G401 (cell line): ENCODE data around the gene ESR1. TPM values are rescaled to one million over a fixed set of nuclear protein-coding genes. Genes with fewer than 3 reads are reported as not detected.
"Not testable (repeated sequence)": the region's sequence is repeated elsewhere in the genome, so short reads cannot be mapped to it uniquely, and the experiment has no call there.

Source experiments
- DNase-seq: peaks from one replicate; pipeline ENCODE4 v3.0.0-alpha.2; 2015; ENCODE audit warnings: low spot score
- in situ Hi-C: cut with HindIII; loops from 2 replicates; pipeline ENCODE4 v1.10.0; 2016; ENCODE audit warnings: low sequenced_read_pairs, mixed read lengths
- total RNA-seq: library from RNA; depleted of rRNA; stranded (reverse); fragments of >200 nt; shearing (Covaris generic); gene quantifications from 2 replicates; pipeline ENCODE4 v1.2.3, GENCODE V29; 2014

ESR1 gene
- total RNA-seq, 1 experiment from 2014 or later, result not detected

DNA sequence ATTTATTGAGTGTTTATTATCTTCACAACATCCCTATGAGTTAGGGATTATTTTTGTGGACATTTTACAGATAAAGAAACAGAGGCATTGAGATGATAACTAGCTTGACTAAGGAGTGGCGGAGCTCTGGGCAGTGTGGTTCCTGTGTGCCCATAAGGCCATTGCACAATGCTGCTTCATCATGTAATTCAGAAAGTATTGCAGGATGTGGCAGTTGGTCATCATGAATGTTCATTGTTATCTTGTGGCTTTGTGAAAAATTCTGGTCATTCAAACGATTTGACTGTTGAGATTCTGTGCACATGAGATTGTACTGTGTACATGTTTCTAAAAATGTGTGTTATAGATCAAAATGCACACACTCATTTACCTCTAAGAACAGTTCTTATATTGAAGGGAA, 150.8 kb downstream of the ESR1 start:
- in situ Hi-C loops, result no loop called here
- no peak for DNase-seq

DNA sequence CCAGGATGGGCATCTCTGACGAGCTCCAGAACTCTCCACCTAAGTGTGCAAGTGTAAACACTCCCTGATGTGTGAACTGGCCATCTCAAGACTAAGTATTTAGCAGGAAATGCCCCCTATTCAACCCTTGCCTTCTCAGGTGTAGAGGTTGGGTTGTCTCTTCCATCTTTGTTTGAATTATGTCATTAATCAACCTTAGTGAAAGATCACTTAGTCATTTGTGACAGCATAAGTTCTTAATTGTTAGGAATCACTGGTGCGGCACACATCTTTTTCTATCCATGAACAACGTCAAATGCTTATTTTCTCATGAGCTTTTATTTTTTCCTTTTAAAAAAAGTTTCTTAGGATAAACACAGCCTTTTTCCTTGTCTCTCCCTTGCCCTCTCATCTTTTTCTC, 151.6 kb downstream of the ESR1 start:
- DNase-seq, result no peak
- in situ Hi-C loops, result no loop called here

DNA sequence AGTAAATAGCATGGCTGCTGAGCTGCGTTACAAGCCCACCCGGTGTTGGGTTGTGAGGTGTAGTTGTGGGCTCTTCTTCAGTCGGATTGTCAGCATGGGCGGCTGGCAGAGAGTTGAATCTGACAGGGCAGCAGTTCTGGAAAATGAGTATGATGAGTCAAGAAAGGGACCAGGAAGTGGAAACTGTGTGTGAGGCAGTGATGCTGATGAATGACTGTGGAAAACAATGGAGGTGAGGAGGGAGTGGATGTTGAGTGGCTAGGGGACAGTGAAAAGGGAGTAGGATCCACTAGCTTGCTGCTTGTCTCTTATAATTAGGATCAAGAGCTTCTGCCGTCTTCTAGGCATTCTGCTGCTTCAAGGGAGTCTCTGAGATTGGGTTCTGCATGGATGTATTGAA, 154.3 kb downstream of the ESR1 start:
- in situ Hi-C loops, result no loop called here
- DNase-seq, result no peak

DNA sequence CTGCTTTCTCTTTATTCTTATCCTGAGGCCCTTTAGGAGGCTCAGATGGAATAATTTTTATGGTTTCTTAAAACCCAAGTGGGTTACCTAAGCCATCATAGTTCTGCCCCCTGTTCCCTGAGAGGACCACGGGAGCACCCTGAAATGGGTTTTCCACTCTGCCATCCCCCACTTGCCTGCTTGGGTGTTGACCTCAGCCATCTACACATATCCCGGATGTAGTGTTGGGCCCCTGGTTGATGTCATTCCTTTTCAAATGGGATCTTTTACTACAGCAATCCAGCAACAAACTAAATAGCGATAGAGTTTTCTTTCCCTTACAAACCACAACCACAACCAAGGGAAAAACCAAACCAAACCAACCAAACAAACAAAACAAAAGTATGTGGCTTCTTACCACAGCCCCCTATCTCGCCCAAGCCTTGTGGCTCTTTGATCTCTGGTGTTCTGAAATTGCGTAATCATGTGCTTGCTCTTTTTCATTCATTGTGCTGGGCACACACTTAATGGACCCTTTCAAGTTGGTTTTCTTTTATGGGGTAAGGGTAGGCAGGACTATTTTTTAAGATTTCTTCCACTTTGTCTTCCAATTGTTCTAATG, 154.9 kb downstream of the ESR1 start:
- in situ Hi-C loops, result no loop called here

DNA sequence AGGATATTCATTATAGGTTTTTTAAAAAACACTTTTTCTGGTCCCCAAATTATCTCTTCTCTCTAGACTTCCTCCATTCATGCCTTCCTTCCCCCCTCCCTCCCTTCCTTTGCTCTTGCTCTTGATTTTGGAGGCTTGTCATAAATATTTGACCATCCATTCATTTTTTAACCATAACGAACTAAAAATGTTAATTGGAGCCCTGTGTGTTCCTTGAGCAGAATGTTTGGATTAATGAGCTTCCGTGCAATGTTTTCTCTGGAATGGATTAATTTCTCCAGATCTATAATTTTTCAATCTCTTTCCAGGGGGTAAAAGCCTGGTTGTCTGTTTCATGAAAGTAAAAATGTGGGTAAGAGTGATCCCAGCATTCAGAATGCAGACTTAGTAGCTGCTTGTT, 155.5 kb downstream of the ESR1 start:
- DNase-seq, result no peak
- in situ Hi-C loops, result no loop called here

More for the DNA sequence above, 154.9 kb downstream of the ESR1 start:
- no peak for DNase-seq

DNA sequence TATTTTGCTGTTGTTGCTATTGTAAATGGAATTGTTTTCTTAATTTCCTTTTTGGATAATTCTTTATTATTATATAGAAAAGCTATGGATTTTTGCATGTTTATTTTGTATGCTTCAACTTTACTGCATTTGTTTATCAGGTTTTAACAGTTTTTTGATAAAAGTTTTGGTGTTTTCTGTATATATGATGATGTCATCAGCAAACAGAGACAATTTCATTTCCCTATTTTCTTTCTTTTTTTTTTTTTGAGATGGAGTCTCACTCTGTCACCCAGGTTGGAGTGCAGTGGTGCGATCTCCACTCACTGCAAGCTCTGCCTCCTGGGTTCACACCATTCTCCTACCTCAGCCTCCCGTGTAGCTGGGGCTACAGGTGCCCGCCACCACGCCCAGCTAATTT, 156.9 kb downstream of the ESR1 start:
- DNase-seq, in situ Hi-C loops: not testable (repeated sequence)

DNA sequence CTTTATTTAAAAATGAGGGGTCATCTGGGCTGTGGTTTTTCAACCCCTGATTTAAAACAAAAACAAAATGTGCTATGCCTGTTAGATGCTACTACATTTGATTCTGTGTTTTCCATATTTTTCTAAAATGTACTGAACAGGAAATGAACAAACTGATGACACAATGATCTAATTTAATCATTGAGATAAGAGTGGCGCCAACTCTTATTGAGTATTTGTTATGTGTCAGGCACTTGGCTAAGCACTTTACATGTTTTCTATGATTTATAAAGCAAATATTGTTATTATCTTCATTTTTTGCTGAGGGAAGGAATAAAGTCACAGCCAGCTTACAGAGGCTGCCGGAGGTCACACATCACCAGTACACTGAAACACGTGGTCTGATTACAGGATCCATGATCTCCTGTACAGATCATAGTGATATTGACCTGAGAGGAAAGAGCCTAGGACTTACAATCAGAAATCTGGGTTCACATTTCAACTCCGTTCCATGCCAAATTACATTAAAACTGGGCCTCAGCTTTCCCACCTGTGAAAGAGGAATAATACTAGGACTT, 166.7 kb downstream of the ESR1 start:
- in situ Hi-C loops, result no loop called here
- DNase-seq, result no peak

DNA sequence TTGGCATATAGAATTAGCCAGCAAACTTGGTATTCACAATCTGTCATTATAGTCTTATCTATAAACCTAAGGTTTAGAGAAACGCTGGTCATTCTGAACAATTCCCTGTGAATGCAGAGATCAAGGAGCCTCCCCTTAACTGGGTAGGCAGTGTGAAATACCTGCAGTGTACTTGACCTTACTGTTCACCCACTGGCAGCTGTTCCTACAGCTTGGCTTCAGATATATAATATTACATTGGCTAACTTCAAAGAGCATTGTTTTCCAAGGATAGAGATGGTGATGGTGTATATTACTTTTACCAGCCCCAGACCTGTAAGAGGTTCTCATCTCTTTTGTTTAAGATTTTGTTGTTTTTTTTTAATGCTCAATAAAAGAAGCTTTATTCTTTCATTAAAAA, 168.3 kb downstream of the ESR1 start:
- no peak for DNase-seq
- in situ Hi-C loops, result no loop called here

DNA sequence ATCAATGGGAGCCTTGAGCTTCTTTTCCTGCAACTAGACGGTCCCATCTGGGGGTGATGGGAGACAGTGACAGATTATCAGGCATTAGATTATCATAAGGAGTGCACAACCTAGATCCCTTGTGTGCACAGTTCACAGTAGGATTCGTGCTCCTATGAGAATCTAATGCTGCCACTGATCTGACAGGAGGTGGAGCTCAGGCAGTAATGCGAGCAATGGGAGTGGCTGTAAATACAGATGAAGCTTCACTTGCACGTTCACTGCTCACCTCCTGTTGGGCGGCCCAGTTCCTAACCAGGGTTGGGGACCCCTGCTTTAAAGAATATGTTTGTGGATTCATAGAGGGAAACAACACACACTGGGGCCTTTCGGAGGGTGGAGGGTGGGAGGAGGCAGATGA, 180.7 kb downstream of the ESR1 start:
- DNase-seq, in situ Hi-C loops: not testable (repeated sequence)

DNA sequence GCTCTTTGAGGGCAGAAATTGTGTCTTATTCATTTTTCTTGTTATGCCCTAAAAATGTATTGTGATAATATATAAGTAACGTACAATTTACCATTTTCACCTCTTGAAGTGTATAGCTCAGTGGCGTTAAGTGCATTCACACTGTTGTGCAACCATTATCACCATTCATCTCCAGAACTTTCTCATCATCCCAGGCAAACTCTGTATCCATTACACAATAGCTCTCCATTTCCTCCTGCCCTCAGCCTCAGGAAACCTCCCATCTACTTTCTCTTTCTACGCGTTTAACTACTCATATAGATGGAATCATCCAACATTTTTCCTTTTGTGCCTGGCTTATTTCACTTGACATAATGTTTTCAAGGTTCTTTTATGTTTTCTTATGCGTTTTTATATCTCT, 184.6 kb downstream of the ESR1 start:
- no peak for DNase-seq
- in situ Hi-C loops, result no loop called here

DNA sequence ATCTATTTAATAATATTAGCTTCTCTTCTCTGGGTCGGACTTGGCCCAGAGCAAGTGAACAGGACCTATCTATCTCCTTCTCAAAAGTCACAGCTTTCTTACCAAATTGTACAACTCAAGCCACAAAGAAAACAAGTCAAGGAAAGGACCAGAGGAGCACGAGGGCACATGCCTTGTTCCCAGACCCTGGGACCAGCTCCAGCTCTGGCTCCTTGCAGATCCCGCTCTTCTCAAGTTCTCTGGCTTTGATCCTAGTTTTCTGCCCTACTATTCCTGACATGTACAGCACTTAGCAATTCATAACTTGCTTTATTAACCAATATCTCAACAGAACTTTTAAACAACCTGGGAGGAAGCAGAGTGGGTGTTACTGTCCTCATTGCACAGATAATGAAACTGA, 185.9 kb downstream of the ESR1 start:
- no peak for DNase-seq
- in situ Hi-C loops, result no loop called here

DNA sequence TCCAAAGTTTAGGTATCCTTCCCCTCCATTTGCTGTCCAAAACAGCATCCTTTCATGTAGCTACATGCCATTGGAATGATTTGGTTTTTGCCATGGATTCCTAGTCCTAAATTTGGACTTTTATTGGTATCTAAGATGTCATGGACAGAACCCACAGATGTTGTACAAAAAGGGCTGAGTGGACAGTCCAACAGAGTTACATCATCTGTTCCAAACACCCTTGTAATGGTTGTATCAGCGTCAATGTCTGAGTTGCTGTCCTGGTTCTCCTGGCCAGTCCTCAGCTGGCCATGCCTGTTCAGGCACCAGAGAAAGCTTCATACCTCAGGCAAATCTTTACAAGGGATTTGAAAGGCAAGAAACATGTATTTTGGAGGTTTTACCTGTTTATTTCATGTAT, 191.3 kb downstream of the ESR1 start:
- no peak for DNase-seq
- in situ Hi-C loops, result no loop called here

DNA sequence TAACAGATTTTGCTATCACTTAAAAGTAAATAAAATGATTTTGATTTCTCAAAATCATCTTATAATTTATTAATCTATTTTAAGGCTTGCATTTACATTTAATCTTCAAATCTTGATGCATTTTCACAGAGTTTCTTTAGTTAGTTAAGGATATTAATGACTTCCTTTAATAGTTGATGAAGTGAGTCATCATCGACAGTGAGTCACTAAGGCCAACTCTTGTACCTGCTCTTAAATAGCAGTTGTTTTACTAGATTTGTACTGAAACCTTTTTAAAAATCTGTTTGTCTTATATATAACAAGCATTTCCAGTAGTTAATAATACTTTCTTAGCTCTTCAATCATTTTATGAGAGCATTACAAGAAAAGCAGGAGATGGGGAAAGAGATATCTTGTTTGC, 191.7 kb downstream of the ESR1 start:
- in situ Hi-C loops, result no loop called here
- no peak for DNase-seq

DNA sequence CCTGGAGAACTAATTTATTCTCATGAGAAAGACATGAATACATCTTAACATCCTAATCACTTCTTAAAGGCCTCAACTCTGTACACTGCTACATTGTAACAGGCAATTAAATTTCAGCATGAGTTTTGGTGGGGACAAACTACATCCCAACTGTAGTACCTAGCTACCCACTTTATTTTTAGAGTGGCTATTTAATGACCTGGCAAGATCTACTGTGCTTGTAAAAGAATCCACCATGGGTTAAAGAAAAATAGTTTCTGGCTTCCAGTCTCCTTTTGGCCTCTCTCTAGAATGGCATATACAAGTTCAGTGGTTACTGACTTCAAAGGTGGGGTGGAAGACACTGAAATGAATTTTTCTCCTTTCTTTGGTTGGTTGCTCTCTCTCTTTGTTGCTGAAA, 193.9 kb downstream of the ESR1 start:
- in situ Hi-C loops, result no loop called here
- no peak for DNase-seq

DNA sequence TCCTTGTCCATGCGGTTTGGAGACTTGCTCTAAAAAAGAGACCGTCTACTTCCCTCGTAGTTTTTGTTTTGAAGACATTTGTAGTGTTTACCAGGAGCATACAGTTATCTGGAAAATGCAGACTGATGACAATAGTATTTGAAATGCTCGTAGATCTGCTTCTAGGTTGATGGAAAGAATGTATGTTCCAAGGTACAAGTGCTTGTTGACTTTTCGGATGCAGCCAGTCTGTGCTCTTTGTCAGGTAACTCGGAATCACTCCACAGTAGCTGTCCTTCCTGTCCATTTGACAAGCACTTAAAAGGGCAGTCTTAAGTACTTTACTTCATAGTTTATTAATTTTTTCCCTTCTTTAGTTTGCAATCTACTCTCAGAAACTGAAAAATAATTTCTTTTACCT, 194.8 kb downstream of the ESR1 start:
- DNase-seq, result no peak
- in situ Hi-C loops, result no loop called here

DNA sequence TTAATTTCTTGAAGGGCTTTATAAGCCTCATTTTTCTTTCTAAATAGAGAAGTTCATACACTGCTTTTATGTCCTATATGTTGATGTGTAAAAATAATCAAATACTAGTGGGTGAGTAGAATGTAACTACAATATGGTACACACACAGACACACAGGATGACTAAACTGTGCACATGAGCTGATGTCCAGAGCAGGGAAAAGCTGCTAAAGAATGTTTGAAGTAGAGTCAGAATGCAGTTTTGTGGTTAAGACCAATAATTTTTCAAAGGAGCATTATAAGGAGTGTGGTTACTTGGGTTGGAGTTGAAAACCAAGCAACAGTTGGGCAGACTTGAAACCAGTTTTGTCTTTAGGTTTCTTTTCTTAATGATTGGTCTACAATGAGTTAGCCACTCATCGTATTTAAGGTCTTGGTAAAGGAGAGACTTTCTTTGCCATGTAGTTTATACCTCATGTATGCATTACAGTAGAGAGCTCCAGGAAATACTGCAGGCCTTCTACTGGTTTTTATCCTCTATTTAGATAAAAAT, 196.6 kb downstream of the ESR1 start:
- in situ Hi-C loops, result no loop called here
- no peak for DNase-seq

DNA sequence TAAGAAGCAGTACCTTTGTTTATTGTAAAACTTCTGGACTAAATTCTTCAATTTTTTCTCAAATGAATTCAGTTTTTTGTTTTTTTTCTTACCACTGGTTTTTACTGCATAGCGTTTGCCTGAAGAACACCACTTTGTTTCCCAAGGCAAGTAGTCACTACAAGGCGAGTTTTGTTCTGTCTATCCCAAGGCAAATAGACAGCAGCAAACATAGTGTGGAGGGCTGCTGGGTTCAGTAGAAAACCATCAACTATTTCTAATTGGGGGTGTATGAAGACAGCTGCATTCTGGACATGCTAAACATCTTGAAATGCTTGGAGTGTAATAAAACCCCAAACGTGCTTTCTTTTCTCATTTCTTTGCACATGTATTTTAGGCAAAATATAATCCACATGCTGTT, 197.4 kb downstream of the ESR1 start:
- DNase-seq, result no peak
- in situ Hi-C loops, result no loop called here

DNA sequence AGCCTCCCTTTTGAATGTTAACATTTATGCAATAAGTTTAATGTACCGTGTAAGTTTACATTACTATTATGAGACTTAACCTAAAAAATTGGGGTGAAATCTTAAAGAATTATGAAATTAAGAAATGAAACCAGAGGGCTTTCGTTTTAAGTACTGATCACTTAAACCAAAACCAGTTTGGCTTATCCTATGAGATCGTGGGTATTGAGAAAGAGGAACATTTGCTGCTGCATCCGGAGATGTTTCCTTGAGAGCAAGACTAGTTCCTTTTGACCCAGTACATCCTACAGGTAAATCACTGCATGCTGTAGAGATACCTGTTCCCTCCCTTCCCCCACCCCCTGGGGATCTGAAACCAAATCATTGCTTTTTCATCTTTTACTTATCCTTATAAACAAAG, 201.3 kb downstream of the ESR1 start:
- no peak for DNase-seq
- in situ Hi-C loops, result no loop called here

DNA sequence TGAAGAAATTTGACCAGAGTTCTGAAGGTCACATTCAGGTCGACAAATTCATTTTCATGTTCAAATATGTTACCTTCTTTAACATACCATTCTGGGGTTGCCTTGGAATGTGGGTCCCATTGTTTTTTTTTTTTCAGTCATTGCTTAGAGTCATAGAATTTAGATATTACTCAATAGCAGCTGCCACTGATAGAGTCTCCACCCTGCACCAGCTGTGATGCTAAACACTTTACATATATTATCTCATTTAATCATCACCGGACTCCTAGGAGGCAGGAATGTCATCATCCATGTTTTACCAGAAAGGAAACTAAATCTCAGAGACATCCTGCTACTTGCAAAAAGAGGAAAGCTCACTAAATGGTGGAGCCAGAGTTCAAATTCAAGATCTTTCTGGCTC, 204.7 kb downstream of the ESR1 start:
- DNase-seq, result no peak
- in situ Hi-C loops, result no loop called here

DNA sequence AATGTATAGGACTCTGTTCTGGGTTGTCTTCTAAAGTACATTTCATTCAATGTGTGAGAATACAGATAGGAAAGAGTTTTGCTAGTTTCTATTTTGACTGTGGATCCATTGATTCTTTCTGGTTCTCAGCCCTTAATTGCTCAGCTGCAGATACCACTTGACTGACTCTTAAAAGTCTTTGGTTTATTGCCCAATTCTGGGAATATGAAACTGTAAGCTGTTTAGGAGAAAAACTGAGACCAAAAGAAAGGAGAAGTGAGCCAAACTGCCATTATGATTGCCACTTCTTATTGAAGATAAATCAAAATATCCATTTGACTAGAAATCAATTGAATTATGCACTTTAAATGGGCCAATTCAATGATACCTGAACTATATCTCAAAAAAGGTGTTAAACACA, 211.4 kb downstream of the ESR1 start:
- in situ Hi-C loops, result no loop called here
- DNase-seq, result no peak

DNA sequence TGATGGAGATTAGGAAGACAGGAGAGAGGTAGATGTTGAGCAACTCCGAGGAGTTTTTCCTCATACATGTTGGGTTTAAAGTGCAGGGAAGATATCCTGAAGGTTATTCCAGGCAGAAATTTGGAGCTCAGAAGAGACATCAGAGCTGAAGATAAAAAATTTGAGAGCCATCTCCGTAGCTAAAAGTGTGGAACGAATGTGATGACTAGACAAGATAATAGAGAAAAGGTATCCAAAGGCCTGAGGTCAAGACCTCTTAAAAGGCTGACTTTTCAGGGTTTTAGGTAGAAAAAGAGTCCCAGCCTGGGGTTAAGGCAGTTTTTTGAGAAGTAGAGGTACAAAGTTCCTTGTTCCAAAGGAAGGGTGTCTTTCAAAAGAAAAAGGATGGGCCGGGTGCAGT, 214.8 kb downstream of the ESR1 start:
- in situ Hi-C loops, result no loop called here

More for the DNA sequence above, 214.8 kb downstream of the ESR1 start:
- DNase-seq, result no peak
